GM21737 (cell line): Measurements from ENCODE around the gene CRABP1.

Experiments
- ATAC-seq: cut with Tn5 transposase; IDR thresholded peaks from one replicate; pipeline ENCODE4 v1.9.1; 2021; ENCODE audit warnings: mild to moderate bottlenecking, moderate library complexity; ENCODE audit not compliant: unreplicated experiment

Gene CRABP1

DNA sequence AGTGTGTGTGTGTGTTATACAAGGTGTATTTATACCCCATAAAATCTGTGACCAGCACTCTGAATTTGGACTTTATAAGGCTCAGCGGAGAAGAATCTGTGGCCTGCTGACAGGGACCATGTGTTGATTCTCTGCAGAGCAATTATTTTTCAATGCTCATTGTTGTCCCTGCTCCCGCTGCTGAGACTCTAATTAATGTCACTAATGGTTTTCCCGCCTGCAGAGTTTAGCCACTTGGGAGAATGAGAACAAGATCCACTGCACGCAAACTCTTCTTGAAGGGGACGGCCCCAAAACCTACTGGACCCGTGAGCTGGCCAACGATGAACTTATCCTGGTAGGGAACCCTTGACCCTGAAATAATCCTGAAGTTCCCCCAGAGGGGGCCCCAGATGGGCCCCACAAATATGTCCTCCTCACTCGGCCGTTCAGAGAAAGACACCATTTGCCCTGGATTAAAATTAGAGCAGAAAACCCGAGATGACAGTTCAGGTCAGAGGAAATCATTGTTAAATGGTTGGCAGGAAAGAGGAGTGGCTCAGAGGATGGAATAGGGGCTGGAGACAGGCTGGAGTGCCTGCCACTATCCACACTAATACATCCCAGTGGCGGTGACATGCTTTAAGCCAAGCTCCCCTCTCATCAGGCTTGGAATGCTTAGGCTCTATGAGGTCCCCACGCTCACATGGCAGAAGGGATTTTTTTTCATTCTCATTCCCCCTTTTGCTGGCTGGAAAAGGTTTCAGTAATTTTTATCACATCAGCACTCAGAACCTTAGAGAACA, 3.3 kb downstream of the CRABP1 start:
- ATAC-seq = no peak

DNA sequence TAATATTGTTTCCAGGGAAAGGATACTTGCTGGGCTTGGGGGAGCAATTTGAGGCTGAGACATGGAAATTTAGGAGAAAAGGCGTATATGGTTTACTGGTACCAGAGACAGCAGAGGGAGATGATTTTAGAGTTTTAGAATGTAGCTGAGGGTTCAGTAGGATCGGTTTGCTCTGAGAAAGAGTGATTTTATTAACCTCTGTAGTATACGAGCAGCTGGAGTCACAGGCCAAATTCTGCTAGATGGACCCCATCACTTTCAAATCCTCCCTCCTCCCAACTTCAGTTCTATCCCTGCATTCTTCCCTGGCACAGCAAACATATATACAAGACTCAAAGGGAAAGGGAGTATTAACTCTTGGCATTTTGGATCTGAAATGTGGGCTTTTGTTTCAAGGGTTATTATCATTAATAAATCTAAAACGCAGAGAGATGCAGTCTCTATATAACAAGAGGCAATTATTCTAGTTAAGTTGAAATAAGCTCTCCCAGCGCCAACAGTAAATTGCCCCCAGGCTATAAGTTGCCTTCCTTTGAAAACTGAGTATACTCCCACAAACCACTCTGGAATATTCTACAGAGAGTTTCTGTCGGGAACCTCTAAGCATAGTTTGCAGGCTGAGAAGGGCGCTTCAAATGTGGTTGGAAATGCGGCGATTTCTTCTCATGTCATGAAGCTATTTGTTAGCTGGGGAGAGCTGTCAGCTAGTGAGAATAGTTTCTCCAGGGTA, 5.4 kb downstream of the CRABP1 start:
- no peak for ATAC-seq

DNA sequence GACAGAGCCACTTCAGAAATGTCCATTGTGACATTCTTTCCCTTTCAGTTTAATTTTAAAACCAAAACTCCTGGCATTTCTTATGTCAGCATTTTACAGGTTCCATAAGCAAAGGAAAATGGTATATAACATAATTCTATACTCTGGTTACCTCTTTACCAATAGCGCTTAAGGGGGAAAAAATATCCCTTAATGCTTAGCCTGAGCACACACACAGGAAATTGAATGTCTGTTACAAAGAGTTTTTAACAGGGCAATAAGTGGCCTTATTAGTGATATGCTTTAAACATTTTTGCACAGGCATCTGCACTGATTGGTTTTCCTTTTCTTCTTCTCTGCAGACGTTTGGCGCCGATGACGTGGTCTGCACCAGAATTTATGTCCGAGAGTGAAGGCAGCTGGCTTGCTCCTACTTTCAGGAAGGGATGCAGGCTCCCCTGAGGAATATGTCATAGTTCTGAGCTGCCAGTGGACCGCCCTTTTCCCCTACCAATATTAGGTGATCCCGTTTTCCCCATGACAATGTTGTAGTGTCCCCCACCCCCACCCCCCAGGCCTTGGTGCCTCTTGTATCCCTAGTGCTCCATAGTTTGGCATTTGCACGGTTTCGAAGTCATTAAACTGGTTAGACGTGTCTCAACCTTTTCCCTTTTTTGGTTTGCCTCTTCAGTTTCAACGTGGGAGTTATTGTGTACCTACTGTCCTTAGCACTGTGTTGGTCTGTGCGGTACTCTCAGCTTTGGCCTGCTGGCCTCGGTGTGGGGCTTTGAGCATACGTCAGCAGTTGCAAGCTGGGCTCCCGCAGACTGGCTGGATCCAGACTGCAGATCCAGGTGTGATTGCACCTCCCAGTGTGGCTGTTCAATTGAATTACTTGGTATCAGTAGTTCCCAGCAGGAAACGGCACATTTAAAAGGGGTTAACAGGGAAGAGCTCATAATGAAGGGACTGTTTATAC, 7.7 kb downstream of the CRABP1 start:
- no peak for ATAC-seq

DNA sequence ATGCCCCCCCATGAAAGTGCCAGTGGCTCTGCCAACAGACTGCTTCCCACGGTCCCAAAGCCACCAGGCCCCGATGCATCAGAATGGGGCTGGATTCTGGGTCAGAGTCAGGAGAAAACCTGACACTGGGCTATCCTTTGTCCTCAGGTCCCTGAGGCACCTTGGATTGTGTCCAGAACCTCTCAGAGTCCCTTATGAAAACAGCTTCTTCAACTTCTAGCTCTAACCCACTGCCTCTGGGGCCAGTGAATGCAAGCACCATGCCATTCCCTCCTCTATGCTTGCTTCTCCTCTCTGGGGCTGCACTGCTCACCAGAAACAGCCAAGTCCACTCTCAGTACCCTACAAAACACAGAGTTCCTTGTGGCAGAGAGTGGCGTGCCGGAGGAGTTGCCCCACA, 9.9 kb downstream of the CRABP1 start:
- ATAC-seq = no peak

DNA sequence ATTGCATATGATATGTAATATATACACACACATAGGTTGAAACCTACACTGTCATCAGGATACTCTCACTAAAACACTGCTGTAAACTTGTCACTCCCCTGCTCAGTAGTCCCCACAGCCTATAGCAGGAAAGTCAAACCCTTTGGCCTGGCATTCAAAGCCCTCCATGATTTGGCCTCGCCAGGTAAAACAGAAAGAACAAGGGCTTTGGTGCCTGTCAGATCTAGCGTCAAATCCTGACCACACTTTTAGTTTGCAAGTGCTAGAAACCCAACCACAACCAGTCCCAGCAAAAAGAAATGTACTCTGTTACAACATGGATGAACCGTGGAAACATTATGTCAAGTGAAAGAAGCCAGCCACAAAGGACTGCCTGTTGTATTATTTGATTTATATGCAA, 11.4 kb downstream of the CRABP1 start:
- no peak for ATAC-seq

DNA sequence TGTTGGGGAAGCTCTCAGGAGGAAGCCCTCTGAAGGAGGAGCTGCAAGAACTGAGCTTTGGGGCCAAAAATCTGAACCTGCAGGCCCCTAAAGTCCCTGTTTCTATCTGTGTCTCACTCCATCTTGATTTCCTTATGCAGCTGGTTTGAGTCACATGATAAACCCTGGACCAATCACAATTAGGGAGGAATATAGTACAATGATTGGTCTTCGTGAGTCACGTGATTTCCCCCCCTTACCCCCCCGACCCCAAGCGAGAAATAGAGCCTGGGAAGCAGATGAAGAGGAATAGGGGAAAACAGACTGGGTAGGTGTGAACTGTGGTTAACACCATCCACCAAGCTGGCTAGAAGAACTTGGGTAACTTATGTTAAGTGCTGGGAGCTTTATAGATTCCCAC, 12.9 kb downstream of the CRABP1 start:
- no peak for ATAC-seq

DNA sequence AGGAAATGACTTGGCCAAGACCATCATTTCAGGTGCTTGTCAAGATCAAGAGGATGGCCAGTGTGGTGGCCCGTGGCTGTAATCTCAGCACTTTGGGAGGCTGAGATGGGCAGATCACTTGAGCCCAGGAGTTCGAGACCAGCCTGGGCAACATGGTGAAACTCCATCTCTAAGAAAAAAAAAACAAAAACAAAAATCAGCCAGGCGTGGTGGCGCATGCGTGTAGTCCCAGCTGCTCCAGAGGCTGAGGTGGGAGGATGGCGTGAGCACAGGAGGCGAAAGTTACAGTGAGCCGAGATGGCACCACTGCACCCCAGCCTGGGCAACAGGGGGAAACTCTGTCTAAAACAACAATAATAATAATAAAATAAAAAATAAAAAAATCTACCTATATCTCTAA, 15.0 kb downstream of the CRABP1 start:
- ATAC-seq = no peak

DNA sequence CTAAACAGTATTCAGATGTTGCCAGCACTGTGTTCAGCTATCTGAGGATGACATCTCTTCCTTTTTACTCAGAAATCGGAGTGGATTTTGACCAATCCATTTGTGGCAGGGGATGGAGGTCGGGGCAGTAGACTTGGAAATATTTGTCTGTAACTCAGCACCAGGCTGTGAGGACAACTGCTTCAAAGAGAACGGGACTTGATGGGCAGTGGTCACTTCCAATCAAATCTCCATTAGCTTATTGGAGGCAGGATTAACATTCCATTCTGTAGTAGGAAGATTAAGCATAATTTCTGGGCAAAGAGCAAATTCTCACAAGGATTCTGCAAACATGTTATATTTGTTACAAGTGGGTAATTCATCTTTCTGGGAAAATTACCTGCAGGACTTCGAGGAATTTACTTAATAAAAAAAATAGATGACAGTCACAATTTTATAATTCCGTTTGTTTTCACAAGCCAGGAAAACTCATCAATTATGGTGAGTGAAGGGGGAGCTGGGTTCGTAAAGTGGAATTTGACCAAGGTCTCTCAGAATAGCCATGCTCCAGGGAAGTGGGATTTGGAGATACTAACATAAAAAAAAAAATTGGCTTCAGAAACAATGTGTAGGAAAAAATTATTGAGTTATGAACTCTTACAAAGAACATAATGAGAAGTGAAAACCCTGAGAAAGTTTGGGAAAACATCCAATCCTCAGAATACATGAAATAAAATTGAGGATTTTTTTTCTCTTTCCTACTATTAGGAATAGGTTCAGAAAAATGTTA, 18.1 kb downstream of the CRABP1 start:
- ATAC-seq = no peak

DNA sequence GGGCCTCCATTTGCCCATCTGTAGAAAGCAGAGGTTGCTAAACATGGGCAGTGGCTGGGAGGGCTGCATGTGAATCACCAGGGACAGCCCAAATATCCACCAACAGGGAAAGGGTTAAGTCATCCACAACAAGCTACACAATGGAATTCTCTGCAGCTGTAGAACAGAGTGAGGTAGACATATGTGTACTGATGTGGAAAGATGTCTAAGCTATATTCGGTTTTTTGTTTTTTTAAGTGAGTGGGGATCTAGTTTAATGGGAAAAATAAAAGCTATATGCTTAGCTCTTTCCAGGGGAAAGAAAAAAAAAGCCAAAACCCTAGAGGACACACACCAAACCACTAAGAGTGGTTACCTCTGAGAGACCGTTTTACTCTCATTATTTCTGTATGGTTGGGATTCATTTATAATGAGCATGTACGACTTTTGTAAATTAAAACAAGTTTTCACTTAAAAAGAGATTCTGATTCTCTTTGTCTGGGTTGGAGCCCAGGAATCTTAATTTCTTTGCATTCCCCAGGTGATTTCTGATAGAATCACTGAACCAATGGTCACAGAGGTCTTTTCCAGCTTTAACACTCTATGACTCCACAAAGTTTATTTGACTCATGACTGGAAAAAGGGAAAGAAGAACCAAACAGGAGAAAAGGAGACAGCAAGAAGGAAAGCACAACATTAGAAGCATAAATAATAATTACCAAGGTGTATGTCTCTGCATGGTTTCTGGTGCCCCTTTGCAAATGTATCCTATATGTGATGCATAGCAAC, 19.1 kb downstream of the CRABP1 start:
- no peak for ATAC-seq

DNA sequence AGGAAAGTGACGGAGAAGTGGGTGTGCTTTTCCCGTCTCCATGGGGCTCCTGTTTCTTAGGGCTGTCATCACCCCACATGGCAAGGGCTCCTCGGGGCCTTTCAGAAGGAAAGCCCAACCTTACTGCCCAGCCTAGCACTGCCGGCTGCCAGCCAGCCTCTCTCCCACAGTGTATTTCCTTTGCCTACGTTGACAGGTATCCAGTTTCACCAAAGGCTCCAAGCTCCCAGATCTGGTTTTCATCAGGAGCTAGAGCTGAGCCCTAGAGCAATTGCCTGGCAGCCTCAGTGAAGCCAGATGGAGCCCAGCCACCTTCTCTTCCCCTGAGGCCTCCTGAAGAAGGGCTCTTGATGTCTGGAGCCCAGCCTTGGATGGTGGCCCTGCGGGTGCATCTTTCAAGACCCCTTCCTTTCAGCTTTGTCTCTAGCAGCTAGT, 20.2 kb downstream of the CRABP1 start:
- ATAC-seq = no peak

DNA sequence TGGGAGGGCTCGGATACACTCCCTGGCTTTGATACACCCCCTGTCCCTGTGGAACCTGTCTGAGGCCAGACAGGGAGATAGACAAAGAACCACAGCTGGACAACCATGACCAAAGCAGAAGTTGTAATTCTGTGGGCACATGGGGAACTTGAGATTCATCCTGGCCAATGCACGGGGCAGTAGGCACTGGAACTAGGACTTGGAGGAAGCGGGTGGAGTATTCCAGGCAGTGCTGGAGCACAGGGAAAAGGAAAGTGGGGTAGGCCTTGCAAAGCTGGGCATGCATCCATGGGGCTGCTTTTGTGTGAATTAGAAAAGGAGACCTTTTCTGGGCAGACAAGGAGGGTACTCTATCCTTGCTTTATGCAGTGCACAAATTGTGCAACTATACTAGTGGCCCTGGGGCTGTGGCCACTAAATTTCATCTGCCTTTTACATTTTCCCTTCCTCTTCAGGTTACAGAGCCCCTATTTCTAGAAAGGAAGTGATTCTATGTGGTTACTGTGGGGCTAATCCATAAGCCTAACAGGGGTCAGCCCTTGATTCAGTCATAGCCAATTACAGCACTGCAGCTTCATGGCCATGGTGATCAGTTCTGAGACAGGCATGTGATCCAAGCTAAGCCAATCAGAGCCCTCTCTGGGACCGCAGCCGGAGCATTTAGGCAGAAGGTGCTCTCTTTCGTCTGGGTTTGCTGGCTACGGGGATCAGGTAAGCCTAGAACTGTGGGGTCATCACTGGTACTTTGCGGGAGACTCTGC, 21.0 kb downstream of the CRABP1 start:
- no peak for ATAC-seq

DNA sequence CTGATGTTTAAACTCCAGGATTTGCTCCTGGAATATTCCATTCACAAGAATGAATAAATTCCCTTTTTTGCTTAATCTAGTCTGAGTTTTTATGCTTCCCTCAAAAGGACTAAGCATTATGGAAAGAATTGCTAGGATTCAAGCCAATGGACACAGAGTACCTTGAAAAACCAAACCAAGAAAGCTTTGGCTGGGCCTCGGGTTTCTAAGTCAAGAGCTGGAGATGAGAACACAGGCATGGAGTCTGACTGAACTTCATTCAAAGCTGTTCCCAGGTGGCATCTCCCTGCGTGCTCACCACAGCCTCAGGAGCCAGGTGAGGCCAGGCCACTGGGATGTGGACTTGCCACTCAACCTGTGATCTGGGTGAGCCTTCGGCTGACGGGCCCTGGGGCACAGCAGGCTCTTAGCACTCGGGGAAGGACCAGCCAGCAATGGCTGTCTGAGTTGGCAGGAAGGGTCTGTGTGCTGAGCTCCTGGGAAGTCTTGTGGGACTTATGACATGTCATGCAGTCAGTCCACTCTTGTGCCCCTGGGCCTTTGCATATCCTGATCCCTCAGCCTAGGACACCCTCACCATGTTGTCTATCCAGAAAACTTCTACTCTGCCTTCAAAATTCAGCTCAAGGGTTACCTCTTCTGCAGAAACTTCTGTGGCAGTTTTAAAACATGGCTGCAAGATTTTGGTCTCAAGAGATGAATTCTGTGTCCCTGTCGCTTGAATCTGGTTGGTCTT, 21.8 kb downstream of the CRABP1 start:
- ATAC-seq = no peak

DNA sequence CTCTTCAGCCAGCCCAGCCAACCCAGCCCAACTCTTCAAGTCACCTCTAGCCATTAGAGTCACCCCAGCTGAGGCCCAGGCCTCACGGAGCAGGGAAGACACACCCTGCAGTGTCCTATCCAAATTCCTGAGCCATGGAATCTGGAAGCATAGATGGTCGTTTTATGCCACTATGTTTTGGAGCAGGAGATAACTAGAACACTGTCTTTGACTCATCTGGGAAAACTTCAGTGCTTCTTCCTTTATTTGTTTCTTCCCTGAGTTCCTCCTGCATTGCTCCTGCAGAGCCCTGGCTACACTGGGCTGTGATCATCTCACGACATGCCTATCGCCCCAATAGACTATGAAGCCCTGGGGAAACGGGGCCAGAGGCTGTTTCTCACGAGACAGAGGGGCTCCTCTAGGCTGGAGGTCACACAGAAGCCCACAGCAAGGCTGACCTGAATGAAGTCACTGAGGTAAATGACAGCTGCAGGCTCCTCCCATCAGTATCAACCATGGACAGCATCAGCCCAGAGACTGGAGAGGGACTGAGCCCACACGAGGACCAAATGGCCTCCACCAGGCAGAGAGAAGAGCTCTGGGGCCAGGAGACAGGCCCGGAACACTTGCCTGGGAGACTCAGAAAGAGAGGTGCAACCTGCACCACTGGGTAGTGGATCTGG, 22.7 kb downstream of the CRABP1 start:
- ATAC-seq = no peak

DNA sequence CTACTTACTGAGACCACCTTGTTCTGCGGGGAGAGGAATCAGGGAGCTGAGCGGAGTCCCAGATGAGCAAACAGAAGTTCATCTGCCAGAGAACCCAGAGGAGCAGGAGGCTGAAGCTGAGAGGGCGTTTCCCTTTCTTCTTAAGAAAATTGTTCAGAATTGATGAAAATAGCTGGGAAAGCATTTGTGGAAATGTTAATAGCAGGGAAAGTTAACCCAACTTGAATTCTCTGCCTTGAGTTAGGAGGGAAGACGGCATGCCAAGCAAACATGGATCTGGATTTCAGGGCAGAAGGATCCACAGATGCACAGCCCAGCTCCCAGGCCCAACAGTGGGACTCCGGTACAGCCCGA, 23.2 kb downstream of the CRABP1 start:
- ATAC-seq = no peak

DNA sequence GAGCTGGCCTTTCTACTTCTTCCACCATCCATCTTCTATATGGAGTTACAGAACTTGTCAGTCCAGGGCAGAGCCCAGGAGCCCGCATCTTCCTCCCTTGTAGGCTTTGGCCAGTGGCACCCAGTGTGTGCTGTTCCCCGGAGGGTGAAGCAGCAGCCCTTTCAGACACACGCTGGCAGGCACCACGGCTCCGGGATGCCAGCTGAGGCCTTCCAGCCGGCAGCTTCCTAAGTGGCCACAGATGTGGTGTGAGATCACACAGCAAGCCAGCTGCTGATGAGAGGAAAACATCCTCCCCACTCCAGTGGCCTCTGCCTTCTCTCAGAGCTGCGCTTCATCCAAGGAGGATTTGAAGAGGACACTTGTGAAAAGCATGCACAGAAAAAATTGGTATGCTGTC, 24.1 kb downstream of the CRABP1 start:
- ATAC-seq = no peak

DNA sequence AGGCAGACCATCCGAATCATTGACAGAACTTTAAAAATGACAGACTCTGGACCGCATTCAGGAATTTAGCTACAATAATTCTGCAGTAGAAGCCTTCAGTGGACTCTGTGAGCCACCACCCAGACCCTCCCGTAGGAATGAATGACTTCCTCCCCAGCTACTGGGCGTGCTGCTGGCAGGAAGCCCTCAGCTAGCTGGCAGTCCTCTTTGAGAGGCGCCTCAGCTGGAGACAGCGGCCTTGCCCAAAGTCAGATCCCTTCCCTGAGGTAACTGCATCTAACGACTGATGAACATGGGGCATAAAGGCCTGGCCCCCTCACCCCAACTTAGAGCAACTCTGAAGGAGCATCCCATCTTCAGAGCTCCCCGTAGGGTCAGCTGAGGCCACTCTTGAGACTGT, 25.8 kb downstream of the CRABP1 start:
- ATAC-seq = no peak

DNA sequence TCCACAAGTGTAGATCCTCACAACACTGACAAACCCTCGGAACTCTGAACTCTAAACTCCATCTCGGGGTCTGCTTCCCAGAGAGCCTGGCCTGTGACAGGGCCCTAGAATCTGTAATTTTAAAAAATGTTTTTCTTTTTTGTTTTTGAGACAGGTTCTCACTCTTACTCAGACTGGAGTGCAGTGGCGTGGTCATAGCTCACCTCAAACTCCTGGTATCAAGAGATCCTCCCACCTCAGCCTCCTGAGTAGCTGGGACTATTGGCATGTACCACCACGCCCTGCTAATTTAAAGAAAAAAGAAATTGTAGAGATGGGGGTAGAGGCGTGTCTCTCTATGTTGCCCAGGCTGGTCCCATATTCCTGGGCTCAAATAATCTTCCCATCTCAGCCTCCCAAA, 26.2 kb downstream of the CRABP1 start:
- no peak for ATAC-seq

DNA sequence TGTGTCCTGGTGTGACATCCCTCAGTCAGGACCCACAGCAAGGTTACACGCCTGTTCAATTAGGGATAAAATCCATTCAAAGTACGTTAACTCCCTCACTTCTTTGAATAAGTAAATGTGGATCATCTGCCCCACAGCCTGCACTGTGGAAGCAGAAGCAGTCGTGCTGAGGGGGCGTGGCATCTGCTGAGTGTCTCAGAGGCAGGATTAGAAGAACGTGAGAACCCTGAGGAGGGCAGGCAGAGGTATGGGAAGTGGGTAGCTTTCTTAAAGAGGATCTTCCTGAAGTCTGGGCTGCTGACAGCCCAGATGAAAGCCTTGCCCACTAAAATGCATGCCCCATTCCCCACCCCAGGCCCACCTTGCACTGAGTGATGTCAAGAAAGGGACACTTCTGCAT, 28.5 kb downstream of the CRABP1 start:
- ATAC-seq = no peak
